Posterior cingulate gyrus (tissue), 11 donors: Measurements from ENCODE around the gene DLGAP1.
A peak's percentile ranks its signal among the peaks of the same experiment; 100 is the strongest.

Experiments
- DNase-seq, 10 donors: peaks; one replicate each; pipeline versions ENCODE4 v3.0.0 to v3.0.0-alpha.2; 2020 to 2021; ENCODE audit warnings: mixed read lengths in 3 of 10
- intact Hi-C: fragments of 100-400 bp; cut with DNase I; formaldehyde crosslinking; loops from one replicate; pipeline ENCODE4 v1.15.1; 2023

Gene DLGAP1

GRCh38 chr18:3508576-3509549 lies 946.2 kb downstream of the DLGAP1 start:
- DNase-seq, result peak in 3 of 10 donors; percentile 27 to 85 (median 76)
- intact Hi-C loops, result no loop called here

- no peak for DNase-seq
- intact Hi-C loops, result no loop called here
Observed at GRCh38 chr18:3504637-3505036, 950.5 kb downstream of the DLGAP1 start.

GRCh38 chr18:3502650-3503049 lies 952.5 kb downstream of the DLGAP1 start:
- no peak for DNase-seq
- intact Hi-C loops, result no loop called here

- intact Hi-C loops, result no loop called here
- DNase-seq, result no peak
Observed at GRCh38 chr18:3500016-3500415, 955.1 kb downstream of the DLGAP1 start.

GRCh38 chr18:3499501-3499900 lies 955.6 kb downstream of the DLGAP1 start:
- intact Hi-C loops, result no loop called here
- no peak for DNase-seq

GRCh38 chr18:3498698-3499471 lies 956.2 kb downstream of the DLGAP1 start:
- intact Hi-C loops, result no loop called here

GRCh38 chr18:3495691-3496430 lies 959.2 kb downstream of the DLGAP1 start:
- DNase-seq, result no peak
- intact Hi-C loops, result no loop called here

More at GRCh38 chr18:3498698-3499471, 956.2 kb downstream of the DLGAP1 start:
- peak in 7 of 10 donors; percentile 14 to 85 (median 22) for DNase-seq

- intact Hi-C loops, result no loop called here
- no peak for DNase-seq
Observed at GRCh38 chr18:3494569-3494968, 960.5 kb downstream of the DLGAP1 start.

- DNase-seq, result no peak
- intact Hi-C loops, result no loop called here
Observed at GRCh38 chr18:3494245-3494526, 960.9 kb downstream of the DLGAP1 start.

GRCh38 chr18:3493501-3494244 lies 961.4 kb downstream of the DLGAP1 start:
- intact Hi-C loops, result no loop called here

GRCh38 chr18:3492721-3493120 lies 962.4 kb downstream of the DLGAP1 start:
- no peak for DNase-seq
- intact Hi-C loops, result no loop called here

More at GRCh38 chr18:3493501-3494244, 961.4 kb downstream of the DLGAP1 start:
- DNase-seq, result no peak

GRCh38 chr18:3491981-3492555 lies 963.0 kb downstream of the DLGAP1 start:
- intact Hi-C loops, result no loop called here
- no peak for DNase-seq

GRCh38 chr18:3489462-3489861 lies 965.6 kb downstream of the DLGAP1 start:
- intact Hi-C loops, result no loop called here
- DNase-seq, result no peak

- intact Hi-C loops, result no loop called here
- DNase-seq, result no peak
Observed at GRCh38 chr18:3486512-3486911, 968.6 kb downstream of the DLGAP1 start.

- intact Hi-C loops, result no loop called here
- DNase-seq, result no peak
Observed at GRCh38 chr18:3485153-3486149, 969.7 kb downstream of the DLGAP1 start.

GRCh38 chr18:3482258-3482657 lies 972.8 kb downstream of the DLGAP1 start:
- DNase-seq, result no peak
- intact Hi-C loops, result no loop called here

- peak in 1 of 10 donors; percentile 30 for DNase-seq
- intact Hi-C loops, result no loop called here
Observed at GRCh38 chr18:3481696-3482210, 973.4 kb downstream of the DLGAP1 start.

- intact Hi-C loops, result no loop called here
- no peak for DNase-seq
Observed at GRCh38 chr18:3480827-3481573, 974.1 kb downstream of the DLGAP1 start.
